GM20000 (cell line): ENCODE results near the gene CSMD2.

Experiments used
- DNase-seq: peaks from one replicate; pipeline ENCODE4 v3.0.0; 2012; ENCODE audit warnings: low spot score
- TF ChIP-seq, protein P1 (sequence below): IDR thresholded peaks from 2 replicates; pipeline ENCODE4 v1.5.1; 2012; ENCODE audit warnings: mild to moderate bottlenecking, control low read depth; ENCODE audit errors: extremely low read depth, missing control alignments

Gene CSMD2

DNA sequence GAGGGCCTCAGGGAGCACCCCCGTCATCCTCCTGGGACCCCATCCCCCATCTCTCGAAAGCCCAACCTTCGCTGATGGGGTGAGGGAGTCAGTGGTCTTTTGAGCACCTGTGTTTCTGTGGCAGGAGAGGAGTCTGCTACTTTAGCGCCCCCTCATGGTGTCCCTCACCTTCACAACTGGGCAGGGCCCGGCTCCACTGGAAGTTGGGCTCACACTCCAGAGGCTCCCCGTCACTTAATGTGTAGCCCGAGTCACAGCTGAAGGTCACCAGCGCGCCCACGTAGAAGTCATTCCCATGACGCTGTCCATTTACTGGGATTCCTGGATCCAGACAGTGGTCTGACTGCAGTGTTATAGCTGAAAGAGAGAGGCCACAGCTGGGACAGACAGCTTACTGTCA, 440.7 kb downstream of the CSMD2 start:
- TF ChIP-seq, protein P1, sequence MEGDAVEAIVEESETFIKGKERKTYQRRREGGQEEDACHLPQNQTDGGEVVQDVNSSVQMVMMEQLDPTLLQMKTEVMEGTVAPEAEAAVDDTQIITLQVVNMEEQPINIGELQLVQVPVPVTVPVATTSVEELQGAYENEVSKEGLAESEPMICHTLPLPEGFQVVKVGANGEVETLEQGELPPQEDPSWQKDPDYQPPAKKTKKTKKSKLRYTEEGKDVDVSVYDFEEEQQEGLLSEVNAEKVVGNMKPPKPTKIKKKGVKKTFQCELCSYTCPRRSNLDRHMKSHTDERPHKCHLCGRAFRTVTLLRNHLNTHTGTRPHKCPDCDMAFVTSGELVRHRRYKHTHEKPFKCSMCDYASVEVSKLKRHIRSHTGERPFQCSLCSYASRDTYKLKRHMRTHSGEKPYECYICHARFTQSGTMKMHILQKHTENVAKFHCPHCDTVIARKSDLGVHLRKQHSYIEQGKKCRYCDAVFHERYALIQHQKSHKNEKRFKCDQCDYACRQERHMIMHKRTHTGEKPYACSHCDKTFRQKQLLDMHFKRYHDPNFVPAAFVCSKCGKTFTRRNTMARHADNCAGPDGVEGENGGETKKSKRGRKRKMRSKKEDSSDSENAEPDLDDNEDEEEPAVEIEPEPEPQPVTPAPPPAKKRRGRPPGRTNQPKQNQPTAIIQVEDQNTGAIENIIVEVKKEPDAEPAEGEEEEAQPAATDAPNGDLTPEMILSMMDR: no peak

DNA sequence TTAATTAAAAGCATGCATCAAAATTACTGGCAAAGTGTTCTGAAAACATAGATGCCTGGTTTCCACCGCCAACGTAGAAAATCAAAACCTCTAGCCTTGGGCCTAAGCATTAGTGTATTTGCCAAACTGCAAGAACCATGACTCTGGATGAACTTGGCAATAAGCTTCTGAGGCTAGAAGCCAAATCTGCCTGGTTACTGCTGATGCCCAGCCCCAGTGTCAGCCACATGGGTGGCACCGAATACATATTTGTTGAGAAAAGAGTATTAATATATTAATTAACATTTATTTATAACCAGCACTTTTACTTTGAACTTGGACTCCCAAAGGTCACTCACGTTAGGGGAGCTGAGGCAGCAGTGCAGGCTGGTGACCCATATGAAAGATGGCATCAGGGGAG, 441.8 kb downstream of the CSMD2 start:
- TF ChIP-seq, protein P1: no peak
- no peak for DNase-seq

More for the DNA sequence above, 440.7 kb downstream of the CSMD2 start:
- DNase-seq: no peak

DNA sequence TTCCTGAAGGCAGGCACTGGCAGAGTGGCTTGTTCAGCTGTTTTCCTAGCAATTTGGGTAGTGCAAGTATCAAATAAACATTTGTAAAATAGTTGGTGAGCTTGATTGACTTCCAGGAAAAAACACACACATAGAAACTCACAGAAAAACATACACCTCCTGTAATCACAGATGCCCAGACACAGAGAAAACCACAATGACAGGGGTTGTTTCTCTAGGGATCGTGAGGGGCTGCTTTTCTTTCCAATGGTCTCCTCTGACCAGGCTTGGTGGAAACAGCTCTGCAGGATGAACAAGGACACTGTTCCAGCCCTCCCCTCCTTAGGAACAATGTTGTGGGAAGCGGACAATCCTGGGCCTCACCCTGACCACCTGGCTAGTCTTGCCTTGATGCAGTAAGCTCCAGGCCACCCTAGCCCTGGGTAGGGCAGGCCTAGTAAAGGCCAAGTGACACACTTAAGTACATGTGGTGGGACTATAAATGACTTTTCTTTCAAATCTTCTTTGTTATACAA, 443.7 kb downstream of the CSMD2 start:
- no peak for DNase-seq
- TF ChIP-seq, protein P1: no peak

DNA sequence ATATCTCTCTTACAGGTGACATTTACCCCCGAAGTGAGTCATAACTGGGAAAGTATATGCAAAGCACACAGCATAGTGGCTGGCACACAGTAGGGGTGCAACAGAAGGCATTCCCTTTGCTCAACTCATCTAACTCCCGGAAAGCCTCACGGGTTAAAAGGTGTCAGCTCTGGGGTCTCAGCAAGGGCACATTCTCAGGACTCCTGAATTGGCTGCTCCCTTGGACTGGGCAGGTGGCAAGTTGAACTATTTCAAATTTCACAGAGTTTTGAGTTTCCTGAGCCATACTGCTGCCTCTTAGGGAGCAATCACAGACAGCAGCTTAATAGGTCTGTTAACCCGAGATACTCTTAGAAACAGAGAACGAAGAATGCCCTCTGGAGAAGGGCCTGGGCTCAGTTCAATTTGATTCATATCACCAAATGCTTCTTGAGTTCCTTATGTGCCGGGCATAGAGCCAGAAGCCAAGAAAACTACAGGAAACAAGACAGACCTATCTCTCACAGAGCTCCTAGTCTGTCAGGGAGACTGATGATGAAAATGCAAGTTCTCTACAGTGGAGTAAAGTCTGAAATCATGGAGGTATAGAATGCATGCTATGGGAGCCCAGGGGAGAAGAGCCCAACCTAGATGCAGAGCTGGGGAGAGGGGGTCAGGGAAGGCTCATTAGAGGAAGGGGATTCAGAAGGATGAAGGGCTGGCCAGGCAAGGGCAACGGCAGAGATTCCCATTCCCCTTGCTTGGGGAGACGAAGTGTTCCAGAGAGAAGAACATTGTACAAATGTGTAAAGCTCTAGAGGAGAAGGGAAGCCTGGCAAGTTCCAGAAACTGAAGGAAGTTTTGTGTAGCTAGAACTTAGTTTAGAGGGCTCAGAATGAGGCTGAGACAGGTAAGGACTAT, 445.0 kb downstream of the CSMD2 start:
- TF ChIP-seq, protein P1: no peak
- DNase-seq: no peak

DNA sequence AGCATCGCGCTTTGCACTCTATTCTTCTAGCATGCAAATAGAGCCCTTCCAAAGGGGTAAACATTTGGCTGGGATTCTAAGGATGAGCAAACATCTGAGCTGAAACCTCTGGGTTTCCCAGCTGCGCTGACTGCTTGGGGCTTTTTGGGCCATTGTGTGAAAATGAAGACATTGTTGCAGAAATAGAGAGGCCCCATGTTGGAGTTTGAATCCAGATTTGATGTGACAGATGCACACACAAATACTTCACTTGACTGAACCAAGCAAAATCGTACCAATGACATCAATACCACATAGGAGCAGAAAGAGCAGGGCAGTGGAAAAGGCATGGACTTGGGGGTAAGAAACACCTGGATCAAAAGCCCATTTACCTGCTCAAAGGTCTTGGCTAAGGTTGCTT, 445.7 kb downstream of the CSMD2 start:
- no peak for DNase-seq
- TF ChIP-seq, protein P1: no peak

DNA sequence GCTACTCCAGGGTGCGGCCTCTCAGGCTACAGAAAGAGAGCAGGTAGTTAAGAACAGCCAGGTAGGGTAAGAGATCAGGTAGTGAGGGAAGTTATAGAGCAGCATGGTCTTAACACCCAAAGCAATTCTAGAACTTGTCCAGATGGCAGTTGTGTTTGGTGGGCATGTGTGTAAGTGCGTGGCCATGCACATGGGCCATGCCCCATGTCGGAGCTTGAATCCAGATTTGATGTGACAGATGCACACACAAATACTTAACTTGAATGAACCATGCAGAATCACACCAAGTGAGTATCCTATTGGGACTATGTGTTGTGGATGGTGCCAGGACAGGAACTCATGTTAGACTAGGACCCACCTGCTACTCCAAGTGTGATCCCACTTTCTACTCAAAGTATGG, 446.8 kb downstream of the CSMD2 start:
- no peak for DNase-seq
- TF ChIP-seq, protein P1: no peak

DNA sequence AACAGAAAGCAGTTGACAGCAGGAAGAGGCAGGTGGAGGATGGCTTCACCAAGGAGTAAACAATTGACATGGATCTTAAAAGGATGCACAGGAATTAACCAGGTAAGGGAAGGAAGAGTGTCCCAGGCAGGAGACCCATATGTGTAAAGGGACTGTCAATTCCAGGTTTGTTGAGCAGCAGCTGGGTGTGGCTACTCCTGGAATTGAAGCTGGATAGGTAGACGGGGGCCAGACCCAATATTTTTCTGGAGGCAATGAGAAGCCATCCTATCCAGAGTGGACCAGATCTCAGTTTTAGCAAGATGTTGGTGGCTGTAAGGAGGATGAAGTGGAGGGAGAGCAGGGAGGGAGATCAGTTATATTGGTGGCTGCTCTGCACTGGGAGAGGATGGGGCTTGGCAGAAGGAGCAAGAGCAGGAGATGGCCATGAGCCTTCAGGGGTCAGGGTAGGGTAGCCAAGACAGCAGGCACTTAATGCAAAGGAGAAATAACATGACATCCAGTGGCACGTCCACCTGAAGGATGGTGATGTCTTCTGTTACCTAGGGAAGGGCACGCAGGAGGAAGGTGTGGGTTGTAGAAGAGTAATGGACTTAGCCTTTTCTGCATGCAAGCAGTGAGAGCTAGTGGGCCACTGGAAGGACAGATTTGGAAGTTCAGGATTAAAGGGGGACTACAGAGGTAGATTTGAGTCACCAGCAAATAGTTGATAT, 447.9 kb downstream of the CSMD2 start:
- no peak for DNase-seq
- TF ChIP-seq, protein P1: no peak
